HG03469 (cell line): ENCODE data around the gene VIPR2.
"Not testable (repeated sequence)": the region's sequence is repeated elsewhere in the genome, so short reads cannot be mapped to it uniquely, and the experiment has no call there.

Experiments used
- ATAC-seq: cut with Tn5 transposase; IDR thresholded peaks from one replicate; pipeline ENCODE4 v1.9.1; 2021; ENCODE audit warnings: mild to moderate bottlenecking, moderate library complexity, moderate number of reproducible peaks; ENCODE audit not compliant: unreplicated experiment

Gene VIPR2

DNA sequence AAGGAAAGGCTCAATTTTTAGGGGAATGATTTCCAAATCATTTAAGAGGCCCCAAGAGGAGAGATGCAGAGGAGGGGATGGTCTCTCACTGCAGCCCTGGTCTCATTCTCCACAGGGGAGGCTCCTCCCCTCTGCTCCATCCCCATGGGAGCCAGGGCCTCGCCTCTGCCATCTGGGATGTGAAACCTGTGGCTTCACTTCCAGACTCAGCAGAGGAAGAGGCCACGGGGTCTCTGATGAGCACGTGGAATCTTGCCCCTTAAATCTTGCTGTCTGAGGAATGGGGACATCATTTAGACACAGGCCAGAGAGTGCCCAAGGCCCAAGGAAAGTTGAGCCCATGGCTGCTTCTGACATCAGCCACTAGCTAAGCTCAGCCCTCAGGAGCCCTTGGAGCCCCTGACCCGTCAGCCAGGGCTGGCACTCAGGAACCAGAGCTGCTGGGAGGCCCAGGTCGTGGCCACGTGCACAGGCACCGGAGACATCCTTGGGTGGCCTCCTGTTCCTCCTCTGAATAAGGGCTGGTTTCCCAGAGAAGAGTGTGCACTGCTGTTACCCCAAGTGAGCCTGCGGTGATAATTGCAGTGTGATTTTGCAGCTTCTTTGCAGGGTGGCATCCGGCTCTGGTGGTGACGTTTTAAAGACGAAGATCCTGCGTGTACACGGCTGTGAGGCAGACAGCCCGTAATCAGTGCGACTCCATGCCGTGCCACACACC lies 50.5 kb downstream of the VIPR2 start:
- ATAC-seq: no peak

DNA sequence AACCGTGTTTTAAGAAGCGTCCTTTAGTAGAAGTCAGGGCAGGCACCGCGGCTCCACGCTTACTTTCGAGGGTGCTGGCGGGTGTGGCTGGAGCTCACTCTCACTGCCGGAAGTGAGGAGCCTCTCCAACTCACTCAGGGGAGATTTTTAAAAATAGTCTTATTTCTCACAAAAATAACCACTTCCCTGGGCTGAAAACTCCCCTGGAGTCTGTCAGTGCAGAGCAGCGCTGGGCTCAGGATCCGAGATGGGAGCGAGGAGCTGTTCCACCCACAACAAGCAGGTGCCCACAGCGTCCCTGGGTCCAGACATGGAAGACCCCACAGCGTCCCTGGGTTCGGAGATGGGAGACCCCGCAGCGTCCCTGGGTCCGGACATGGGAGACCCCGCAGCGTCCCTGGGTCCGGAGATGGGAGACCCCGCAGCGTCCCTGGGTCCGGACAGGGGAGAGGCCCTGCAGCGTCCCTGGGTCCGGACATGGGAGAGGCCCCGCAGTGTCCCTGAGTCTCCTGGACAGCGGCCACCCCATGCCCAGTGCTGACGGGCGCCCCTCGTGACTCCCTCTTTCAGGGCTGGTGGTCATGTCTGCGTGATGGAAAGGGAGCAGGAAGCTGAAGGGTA lies 51.2 kb downstream of the VIPR2 start:
- ATAC-seq: no peak

DNA sequence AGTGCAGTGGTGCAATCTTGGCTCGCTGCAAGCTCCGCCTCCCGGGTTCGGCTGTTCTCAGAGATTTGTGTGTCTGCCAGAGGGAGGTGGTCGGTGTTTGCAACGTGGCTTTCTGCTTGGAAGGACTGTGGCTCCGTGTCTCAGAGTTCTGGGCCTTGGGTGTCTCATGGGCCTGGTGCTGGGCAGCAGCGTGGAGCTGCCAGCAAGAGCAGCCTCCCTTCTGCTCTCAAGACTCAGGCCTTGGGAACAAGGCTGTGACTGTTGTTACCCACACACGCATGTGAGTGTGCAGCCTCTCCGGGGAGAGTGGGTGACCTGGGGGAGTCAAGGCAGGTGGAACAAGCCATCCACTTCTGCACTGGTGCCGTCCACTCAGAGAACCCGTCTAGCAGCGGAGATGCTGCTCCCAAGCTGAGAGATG lies 52.0 kb downstream of the VIPR2 start:
- no peak for ATAC-seq

DNA sequence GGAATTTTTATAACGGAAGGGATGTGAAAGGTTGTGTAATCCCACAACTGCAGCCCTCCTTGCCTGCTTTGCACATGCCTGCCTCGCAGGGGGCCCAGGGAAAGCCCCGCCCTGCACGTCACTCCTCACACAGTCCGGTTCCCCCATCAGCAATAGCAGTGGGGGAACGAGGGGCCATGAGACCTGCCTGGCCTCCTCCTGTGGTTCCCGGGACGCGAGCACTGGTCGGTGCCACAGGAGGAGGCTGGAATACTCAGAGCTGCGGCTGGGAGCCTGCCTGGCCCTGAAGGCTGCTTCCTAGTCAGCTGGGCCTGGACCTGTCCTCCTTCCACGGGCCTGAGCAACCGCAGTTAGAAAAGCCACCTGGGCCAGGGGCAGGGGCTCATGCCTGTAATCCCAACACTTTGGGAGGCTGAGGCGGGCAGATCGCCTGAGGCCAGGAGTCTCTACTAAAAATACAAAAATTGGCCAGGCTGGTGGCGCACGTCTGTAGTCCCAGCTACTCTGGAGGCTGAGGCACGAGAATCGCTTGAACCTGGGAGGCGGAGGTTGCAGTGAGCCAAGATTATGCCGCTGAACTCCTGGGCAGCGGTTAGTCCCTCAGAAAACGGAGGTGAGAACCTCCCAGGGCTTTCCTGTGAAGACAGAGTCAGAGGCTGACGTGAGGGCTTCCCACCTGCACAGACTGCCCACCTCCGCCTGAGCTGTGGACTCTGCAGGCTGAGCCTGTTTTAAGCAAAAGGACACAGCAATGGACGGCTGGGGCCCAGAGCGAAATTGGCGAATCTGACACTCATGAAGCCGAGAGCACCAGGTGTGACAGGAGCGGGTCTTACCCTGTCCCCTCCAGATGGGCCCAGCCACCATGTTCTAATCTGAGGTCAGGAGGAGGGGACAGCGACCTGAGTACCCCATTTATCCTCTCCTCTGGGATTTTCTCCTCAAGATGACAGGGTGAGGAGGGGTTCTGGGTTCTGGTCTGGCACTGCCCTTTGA lies 52.9 kb downstream of the VIPR2 start:
- ATAC-seq: no peak

DNA sequence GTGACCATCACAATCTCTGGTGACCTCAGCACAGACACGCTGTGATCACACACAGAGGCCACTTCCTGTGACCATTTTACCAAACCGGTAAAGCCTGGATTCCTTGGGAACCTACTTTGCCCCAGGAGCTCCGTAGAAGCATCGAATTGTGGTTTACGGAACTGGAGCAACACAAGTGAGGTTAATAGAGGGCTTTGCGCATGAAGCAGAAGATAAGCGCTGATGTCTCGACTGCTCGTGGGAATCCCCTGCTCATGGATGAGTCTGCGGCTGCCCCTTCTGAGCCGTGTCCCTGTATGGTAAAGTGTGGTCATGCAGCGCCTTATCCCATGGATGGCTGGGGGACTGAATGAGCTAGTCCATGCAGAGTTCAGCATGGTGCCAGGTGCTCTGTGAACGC lies 53.6 kb downstream of the VIPR2 start:
- ATAC-seq: no peak

DNA sequence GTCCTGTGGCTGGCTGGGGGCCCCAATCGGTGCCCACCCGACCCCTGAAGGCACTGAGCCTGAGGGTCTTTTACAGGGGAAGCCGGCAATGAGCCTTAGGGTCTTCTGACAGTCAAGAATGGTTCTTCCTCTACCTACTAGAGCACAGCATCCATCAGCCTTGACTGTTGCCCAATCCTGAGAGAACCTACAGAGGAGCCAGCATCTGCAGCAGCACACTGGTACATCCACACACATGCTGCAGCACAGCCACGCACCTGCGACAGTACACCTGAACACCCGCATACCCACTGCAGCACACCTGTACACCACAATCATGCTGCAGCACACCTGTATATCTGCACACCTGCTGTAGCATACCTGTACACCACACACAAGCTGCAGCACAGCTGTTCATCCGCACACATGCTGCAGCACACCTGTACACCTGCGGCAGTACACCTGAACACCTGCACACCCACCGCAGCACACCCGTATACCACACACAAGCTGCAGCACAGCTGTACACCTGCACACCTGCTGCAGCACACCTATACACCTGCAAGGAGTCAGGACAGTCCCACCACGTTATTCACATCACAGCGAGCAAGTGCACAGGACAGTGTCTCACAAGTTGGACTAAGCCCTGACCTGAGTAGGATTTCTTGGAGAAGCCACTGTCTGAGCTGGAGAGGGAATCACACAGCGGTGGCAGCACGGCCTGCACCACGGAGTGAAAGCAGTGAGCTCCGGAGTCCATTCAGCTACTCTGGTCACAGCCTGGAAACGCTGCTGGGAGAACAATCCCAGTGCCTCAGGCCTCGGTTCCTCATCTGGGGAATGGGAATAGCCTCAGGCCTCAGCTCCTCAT lies 56.4 kb downstream of the VIPR2 start:
- ATAC-seq: no peak

DNA sequence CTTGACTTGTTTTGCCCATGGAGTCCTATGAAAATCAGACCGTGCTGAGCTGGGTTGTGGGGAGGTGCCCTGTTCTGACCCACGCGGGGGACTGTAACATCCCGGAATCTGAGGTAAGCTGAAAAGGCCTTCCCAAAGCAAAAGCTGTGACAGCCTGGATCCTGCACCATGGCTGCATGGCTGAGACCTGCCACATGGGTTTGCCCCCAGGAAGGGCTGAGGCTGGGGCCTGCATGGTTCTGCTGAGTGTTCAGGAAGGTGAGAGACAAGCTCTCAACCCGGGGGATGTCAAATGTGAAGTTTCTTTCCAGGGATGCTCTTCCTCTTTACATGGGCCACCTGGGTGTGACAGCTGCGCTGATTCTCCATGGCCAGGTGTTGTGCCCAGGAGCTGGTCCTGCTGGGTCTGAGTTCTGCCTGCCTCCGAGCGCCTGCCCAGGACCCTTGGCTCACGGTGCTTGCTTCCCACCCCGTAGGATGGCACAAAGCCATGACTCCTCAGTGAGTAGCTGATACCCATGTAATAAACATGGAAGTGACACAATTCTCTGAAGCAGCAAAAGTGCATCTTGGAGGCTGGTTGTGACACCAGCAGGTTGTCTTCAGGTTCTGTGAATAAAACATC lies 58.3 kb downstream of the VIPR2 start:
- ATAC-seq: no peak

DNA sequence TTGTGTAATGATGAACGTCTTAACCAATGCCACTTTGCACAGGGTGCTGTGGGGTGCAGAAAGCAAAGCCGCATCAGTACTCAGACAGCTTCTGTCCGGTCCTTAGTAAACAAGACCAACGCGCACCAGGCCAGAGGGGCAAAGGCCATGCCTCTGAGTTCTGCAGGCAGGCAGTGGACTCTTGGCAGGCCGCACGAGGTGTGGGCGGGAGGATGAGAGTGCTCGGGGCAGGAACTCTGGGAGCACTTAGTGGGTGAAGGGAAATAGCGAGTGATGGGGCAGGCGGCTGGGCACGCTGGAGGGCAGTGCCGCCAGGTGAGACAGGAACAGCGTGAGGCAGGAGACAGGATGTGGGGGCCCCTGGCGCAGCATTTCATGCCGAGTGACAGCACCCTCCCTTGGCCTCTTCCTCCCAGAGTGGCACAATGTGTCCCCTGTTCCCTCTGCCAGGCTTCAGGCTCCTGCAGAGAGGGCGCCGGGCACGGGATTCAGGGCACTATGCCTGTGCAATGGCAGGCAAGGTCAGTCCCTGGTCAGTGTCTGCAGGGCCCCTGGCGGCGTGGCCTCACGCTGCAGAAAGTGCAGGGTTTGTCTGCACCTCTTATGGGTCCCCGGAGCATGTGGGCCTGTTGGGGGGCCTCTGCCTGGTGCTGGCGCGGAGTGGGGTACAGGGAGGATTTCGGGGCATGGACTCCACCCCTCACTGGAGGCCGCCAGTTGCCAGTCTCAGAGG lies 60.4 kb downstream of the VIPR2 start:
- no peak for ATAC-seq

DNA sequence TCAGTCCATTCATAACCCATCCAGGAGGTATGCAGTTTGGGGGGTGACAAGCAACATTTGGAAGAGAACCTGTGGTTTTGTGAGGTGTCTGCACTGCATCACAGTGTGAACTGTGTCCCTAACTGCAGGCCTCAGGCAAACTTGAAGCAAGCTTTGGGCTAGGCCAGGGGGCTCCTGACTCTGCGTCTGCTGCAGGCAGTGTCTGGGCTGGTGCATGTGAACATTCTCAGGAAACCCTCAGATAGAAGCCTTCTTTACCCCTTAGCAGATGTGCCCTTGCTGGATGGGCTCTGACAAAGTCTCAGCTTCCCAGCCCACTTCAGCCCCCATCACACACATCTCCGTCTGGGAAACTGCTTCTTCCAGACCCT lies 61.0 kb downstream of the VIPR2 start:
- no peak for ATAC-seq

DNA sequence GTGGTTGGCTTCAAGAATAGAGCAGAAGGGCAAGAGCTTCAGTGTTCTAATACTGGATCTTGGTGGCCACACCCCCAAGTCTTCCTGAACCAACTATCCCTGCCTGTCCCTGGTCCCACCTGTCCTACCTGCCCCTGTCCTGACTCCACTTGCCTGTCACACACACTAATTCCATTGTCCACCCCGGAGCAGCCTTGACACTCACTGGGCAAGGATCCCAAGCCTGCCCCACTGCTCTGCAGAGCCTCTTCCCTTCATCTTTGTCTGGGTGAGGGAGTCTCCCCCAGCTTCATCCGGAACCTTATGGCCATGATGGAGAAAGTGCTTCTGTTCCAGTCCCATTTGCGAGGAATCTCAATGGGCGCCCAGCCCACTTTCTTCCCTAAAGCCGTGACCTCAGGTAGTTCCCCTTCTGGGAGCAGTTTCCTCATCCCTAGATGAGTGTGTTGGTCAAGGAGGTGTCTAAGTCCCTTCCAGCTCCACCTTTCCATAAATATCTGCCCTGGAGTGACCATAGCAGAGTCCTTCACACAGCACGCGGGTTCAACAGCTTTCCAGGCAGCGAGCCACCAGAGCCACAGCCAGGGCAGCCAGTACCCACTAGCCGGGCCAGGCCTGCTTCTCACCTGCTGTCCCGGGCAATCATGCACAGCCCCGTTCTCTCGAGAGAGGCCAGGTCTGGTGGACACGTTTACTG lies 61.5 kb downstream of the VIPR2 start:
- ATAC-seq: no peak

DNA sequence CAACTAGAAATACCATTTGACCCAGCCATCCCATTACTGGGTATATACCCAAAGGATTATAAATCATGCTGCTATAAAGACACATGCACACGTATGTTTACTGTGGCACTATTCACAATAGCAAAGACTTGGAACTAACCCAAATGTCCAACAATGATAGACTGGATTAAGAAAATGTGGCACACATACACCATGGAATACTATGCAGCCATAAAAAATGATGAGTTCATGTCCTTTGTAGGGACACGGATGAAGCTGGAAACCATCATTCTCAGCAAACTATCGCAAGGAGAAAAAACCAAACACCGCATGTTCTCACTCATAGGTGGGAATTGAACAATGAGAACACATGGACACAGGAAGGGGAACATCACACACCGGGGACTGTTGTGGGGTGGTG lies 62.6 kb downstream of the VIPR2 start:
- not testable (repeated sequence) for ATAC-seq

DNA sequence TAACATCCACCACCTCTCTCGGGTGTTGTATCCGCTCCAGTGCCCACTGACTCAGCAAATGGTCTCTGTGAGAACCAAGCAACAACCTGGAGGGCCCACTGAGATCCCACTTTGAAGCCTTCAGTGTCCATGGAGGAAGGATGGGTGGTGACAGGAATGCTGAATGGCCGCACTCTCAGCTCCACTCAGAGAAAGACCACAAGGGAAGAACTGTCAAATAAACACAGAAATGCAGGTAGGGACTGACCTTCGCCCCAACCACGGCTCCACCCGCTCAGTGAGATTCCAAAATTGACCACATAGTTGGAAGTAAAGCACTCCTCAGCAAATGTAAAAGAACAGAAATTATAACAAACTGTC lies 65.8 kb downstream of the VIPR2 start:
- no peak for ATAC-seq

DNA sequence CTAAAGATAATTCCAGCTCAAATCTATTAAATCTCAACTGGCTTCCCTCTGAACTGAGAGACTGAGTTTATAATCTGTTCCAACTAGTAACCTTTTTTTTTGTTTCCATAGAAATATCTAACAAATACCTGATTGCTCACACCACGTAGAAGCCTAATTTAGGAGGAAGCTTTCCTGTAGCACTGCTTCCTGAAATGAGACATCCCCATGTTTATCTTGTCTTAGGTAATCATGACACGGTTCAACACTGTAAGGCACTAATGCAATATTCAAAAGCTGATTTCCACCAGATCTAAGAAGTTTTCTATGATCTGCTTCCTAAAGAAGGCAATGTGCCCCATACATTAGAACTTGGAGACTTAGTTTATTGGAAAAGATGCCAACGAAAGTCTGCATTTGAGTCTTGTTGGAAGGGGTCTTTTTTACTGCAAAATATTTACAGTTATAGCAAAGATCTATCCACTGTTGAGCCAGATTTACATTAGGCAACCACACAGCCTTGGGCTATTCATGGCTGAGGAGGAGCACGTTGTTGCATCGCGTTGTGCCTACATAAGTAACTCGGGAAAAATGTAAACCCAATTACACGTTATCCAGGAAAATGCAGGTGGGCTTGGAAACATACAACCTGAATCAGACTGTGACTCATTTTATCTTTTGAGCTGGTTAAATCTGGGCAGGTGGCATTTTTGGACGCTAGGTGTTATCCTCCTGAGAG lies 66.3 kb downstream of the VIPR2 start:
- no peak for ATAC-seq

DNA sequence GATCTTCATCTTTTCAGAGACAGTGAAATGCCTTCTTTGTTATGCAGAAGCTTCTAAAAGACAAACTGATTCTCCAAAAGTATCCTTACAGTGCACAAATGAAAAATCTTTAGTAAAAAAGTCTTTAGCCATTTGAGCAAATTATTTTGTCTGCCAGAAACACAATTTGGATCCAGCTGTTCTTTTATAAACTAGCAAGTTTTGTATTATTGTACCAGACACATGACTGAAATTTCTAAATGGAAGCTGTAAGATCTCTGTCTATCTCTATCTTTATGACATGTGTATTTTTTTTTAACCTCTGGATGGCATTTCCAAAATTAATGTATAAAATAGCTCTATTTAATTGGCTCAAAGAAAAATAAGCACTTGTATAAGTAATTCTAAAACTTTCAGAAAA lies 68.3 kb downstream of the VIPR2 start:
- ATAC-seq: no peak

DNA sequence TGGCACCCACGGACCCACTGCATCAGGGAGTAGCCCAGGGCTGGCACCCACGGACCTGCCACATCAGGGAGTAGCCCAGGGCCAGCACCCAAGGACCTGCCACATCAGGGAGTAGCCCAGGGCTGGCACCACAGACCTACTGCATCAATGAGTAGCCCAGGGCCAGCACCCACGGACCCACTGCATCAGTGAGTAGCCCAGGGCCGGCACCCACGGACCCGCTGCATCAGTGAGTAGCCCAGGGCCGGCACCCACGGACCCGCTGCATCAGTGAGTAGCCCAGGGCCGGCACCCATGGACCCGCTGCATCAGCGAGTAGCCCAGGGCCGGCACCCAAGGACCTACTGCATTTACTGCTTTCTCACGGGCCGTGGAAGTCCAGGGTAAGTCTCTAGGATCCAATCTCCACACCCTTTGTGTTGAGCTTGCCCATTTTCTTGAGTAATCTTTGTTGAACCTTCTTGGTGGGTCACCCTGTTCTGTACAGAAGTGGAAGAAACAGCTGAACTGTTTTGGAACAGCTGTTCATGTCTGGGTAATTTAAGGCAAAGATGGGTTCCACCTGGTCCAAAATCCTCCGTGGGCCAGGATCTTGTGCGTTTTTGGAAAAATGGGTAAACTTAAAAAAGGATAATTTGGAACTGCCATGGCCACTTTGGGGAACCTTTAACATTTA lies 69.0 kb downstream of the VIPR2 start:
- no peak for ATAC-seq

DNA sequence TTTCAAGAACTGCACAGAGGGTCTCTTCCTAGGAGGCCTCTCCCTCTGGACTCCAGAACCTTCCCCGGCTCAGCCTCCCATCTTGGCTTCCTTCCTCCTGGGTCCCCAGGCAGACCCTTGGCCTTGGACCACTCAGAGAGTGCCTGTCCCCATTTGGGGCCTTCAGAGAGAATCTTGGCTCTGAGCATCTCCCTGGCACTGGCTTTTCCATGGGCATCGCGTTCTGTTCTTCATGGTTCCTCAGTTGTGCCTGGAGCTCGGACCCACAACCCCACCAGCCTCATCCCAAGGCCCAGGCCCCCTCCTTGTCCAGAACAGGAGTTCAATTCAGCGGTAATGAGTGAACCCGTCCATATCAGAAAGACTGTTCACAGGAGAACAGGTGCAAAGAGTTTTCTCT lies 73.4 kb downstream of the VIPR2 start:
- no peak for ATAC-seq

DNA sequence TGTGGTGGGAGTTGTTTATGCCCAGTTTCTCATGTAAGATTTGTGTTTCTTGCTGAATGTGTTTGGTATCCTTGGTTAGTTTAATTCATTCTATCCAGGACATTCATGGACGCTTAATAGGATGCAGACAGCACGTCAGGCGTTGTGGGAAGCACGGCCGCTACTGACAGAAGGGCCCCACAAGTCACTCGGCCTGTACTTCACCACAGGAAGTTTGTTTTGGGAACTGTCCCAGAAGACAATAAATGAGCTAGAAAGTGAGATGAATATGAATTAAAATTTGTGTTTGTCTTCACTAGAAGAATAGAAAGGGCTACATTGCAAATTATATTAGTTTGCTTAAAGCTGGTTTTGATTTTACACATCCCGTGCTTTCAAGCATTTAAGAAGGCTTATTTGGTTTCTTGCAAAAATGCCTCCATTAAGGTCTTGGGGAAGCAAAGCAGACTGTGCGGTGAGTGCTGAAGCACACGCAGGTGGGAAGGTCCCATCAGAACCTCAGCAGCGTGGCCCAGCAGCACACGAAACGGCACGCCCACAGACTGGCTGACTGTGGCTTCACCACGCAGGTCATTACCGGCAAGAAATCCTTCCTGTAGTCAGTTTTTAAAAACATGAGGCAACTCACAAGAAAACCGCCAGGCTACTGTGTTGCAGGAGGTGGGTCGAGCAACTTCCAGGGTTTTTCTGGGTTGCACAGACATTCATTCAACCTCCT lies 74.1 kb downstream of the VIPR2 start:
- no peak for ATAC-seq
